ENCODE results near the gene RTEL1. TPM values are rescaled to one million over a fixed set of nuclear protein-coding genes. Genes with fewer than 3 reads are reported as not detected.

RTEL1 gene
- total RNA-seq, 6 experiments from 2014 or later = 9.6 to 16.3 (median 12.4) TPM

- Histone ChIP-seq H3K27ac (no peak overlapping the region), H3K27me3 (no peaks in the 10 kb centered on the region), H3K4me3 (no peak overlapping the region), H3K4me1 (no peaks in the 10 kb centered on the region), H3K9me3 (no peaks in the 10 kb centered on the region), H3K36me3 (no peaks in the 10 kb centered on the region)
- WGBS (ENCODE audit: insufficient coverage, low coverage, low lambda C conversion rate, missing lambda C conversion rate) = 95% methylated on average over 4 of the region's 44 CpGs
- intact Hi-C loops (cut with DNase I) = no loop called here
- TF ChIP-seq CTCF (IDR thresholded peaks at IDR 0.05) (no peak), POLR2A (IDR thresholded peaks at IDR 0.05) (no peak)
- no peak for DNase-seq
- ATAC-seq = no peak
Observed at GRCh38 chr20:63689046-63690002, 31.2 kb downstream of the RTEL1 start.

- Histone ChIP-seq H3K4me3 (no peak overlapping the region), H3K9me3 (no peaks in the 10 kb centered on the region), H3K27ac (no peak overlapping the region), H3K36me3 (no peaks in the 10 kb centered on the region), H3K4me1 (no peaks in the 10 kb centered on the region), H3K27me3 (no peaks in the 10 kb centered on the region)
- DNase-seq = peak in 1 of 3 donors; percentile 51
- WGBS (ENCODE audit: insufficient coverage, low coverage, low lambda C conversion rate, missing lambda C conversion rate) = no CpG with 5 or more reads among the region's 40 CpGs
- TF ChIP-seq CTCF (IDR thresholded peaks at IDR 0.05) (no peak), POLR2A (IDR thresholded peaks at IDR 0.05) (no peak)
- intact Hi-C loops (cut with DNase I) = no loop called here
- ATAC-seq = no peak
Observed at GRCh38 chr20:63690003-63690897, 32.1 kb downstream of the RTEL1 start.

GRCh38 chr20:63690898-63691710 lies 33.0 kb downstream of the RTEL1 start:
- DNase-seq = peak in 2 of 3 donors; percentile 23 to 56
- H3K4me3 ChIP-seq = no peak overlapping the region
- no CpG with 5 or more reads among the region's 24 CpGs for WGBS (ENCODE audit: insufficient coverage, low coverage, low lambda C conversion rate, missing lambda C conversion rate)
- H3K9me3 ChIP-seq = no peaks in the 10 kb centered on the region
- no peak overlapping the region for H3K27ac ChIP-seq
- ATAC-seq = no peak
- no peaks in the 10 kb centered on the region for H3K36me3 ChIP-seq
- H3K4me1 ChIP-seq = no peaks in the 10 kb centered on the region
- intact Hi-C loops (cut with DNase I) = no loop called here
- TF ChIP-seq POLR2A (IDR thresholded peaks at IDR 0.05) = no peak
- no peak for TF ChIP-seq CTCF (IDR thresholded peaks at IDR 0.05)
- H3K27me3 ChIP-seq = no peaks in the 10 kb centered on the region

Data from right lobe of liver (tissue), 6 donors.